Breast epithelium (tissue), 4 donors: ENCODE measurements around the gene CXCR6. TPM values are rescaled to one million over a fixed set of nuclear protein-coding genes. Genes with fewer than 3 reads are reported as not detected.

ENCODE experiments used
- DNase-seq, 2 donors: peaks; one replicate each; pipeline ENCODE4 v3.0.0-alpha.2; 2019; ENCODE audit warnings: low spot score in 2 of 2
- H3K27ac ChIP-seq, 2 donors: fragments of 200-600 bp; sonication (generic) in 1 of 2; one replicate each; pipeline ENCODE4 v1.5.1; 2016 to 2019; ENCODE audit warnings: mild to moderate bottlenecking in 1 of 2
- H3K27me3 ChIP-seq, 2 donors: fragments of 200-600 bp; sonication (generic) in 1 of 2; one replicate each; pipeline versions ENCODE4 v1.5.1 to v1.6.0; 2017 to 2019; ENCODE audit warnings: control low read depth in 1 of 2, mild to moderate bottlenecking in 1 of 2
- H3K36me3 ChIP-seq: fragments of 200-600 bp; one replicate; pipeline ENCODE4 v1.5.1; 2019
- H3K4me1 ChIP-seq, 2 donors: fragments of 200-600 bp; sonication (generic); one replicate each; pipeline ENCODE4 v1.5.1; 2016 to 2019; ENCODE audit warnings: control low read depth in 1 of 2
- H3K4me3 ChIP-seq, 3 donors: fragments of 200-600 bp; sonication (generic); 1 replicate in 2 of 3; 2 replicates in 1 of 3; pipeline ENCODE4 v1.5.1; 2016 to 2019; ENCODE audit warnings: mild to moderate bottlenecking in 3 of 3, moderate library complexity in 2 of 3
- H3K9me3 ChIP-seq, 2 donors: fragments of 200-600 bp; sonication (generic) in 1 of 2; one replicate each; pipeline ENCODE4 v1.5.1; 2016 to 2019; ENCODE audit warnings: control low read depth in 1 of 2
- POLR2A ChIP-seq: fragments of 450-650 bp; IDR thresholded peaks from one replicate; pipeline ENCODE4 v1.6.1; 2016; ENCODE audit warnings: antibody characterized with exemption, mild to moderate bottlenecking, moderate library complexity
- POLR2AphosphoS5 ChIP-seq, 3 donors: sonication (generic); formaldehyde crosslinking; IDR thresholded peaks; one replicate each; pipeline ENCODE4 v1.6.1; 2017; ENCODE audit warnings: antibody characterized with exemption in 3 of 3
- intact Hi-C: fragments of 100-400 bp; cut with DNase I; formaldehyde crosslinking; loops from one replicate; pipeline ENCODE4 v1.15.1; 2023; ENCODE audit warnings: low total_unique reads
- total RNA-seq, 3 donors: library from RNA; depleted of rRNA; stranded (reverse); fragments of >200 nt; gene quantifications; one replicate each; pipeline ENCODE4 v1.1.0, GENCODE V29; 2016
- TF ChIP-seq, protein P1 (sequence below), 3 donors: fragments of 450-650 bp; IDR thresholded peaks; one replicate each; pipeline ENCODE4 v1.5.1; 2016 to 2017; ENCODE audit warnings: antibody characterized with exemption in 3 of 3, mild to moderate bottlenecking in 3 of 3, moderate library complexity in 3 of 3

The CXCR6 gene
- total RNA-seq, 3 donors from 2014 or later = 0.64 to 4.5 (median 4.3) TPM

DNA sequence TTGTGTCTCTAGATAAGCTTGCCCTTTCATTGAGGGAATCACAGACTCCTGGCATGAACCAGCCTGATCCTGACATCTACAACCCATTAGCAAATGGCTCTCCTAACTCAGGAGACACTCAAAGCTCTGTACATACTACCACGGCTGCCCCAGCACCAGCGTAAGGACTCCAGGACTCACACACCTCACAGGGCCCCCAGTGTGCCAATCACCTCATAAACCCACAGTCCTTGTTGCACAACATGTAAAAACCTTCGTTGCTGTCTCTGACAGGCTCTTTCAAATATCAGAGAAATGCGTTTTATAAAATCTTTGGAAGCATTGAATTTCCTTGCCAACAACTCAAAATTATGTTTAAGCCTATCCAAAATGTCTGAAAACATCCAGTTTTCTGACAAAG, 45.1 kb downstream of the CXCR6 start:
- Histone ChIP-seq H3K36me3 (no peaks in the 10 kb centered on the region), H3K9me3 (no peaks in the 10 kb centered on the region), H3K4me1 (peaks cover 21 to 55% of the 10 kb centered on the region in 2 donors), H3K27me3 (no peaks in the 10 kb centered on the region), H3K4me3 (no peak overlapping the region), H3K27ac (peak overlapping the region; percentile 81)
- intact Hi-C loops = no loop called here
- DNase-seq = no peak
- TF ChIP-seq POLR2AphosphoS5 (IDR thresholded peaks at IDR 0.05) (no peak), POLR2A (no peak)
- TF ChIP-seq, protein P1, sequence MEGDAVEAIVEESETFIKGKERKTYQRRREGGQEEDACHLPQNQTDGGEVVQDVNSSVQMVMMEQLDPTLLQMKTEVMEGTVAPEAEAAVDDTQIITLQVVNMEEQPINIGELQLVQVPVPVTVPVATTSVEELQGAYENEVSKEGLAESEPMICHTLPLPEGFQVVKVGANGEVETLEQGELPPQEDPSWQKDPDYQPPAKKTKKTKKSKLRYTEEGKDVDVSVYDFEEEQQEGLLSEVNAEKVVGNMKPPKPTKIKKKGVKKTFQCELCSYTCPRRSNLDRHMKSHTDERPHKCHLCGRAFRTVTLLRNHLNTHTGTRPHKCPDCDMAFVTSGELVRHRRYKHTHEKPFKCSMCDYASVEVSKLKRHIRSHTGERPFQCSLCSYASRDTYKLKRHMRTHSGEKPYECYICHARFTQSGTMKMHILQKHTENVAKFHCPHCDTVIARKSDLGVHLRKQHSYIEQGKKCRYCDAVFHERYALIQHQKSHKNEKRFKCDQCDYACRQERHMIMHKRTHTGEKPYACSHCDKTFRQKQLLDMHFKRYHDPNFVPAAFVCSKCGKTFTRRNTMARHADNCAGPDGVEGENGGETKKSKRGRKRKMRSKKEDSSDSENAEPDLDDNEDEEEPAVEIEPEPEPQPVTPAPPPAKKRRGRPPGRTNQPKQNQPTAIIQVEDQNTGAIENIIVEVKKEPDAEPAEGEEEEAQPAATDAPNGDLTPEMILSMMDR (IDR thresholded peaks at IDR 0.05) = no peak

DNA sequence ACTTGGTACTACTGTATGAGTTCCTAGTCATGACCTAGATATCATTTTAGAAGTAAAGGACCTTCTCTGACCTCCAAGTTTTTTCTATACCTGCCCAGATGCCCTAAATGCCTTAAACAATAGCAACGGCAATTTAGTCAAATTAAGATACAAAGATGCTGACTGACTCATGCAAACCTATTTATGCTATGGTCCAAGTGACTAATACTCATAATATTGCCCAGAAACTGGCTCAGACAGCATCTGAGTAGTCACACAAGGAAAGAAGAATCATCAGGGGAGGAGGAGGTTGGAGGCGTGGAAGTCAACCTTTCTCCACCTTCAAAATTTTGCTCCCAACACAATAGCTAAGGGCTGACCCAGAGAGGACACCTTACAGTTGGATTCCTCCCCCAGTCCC, 45.5 kb downstream of the CXCR6 start:
- no peak overlapping the region for H3K4me3 ChIP-seq
- no peaks in the 10 kb centered on the region for H3K27me3 ChIP-seq
- peak overlapping the region; percentile 81 for H3K27ac ChIP-seq
- H3K9me3 ChIP-seq = no peaks in the 10 kb centered on the region
- no peaks in the 10 kb centered on the region for H3K36me3 ChIP-seq
- TF ChIP-seq, protein P1 (IDR thresholded peaks at IDR 0.05) = no peak
- no peak for TF ChIP-seq POLR2A
- TF ChIP-seq POLR2AphosphoS5 (IDR thresholded peaks at IDR 0.05) = no peak
- H3K4me1 ChIP-seq = peaks cover 21 to 54% of the 10 kb centered on the region in 2 donors
- DNase-seq = no peak
- intact Hi-C loops = no loop called here

- Histone ChIP-seq H3K4me3 (no peak overlapping the region), H3K9me3 (no peaks in the 10 kb centered on the region), H3K4me1 (peaks cover 17 to 44% of the 10 kb centered on the region in 2 donors), H3K27me3 (no peaks in the 10 kb centered on the region), H3K27ac (peak overlapping the region in 1 of 2 donors; percentile 81), H3K36me3 (no peaks in the 10 kb centered on the region)
- TF ChIP-seq POLR2A = no peak
- TF ChIP-seq, protein P1 (IDR thresholded peaks at IDR 0.05) = no peak
- no peak for TF ChIP-seq POLR2AphosphoS5 (IDR thresholded peaks at IDR 0.05)
- no peak for DNase-seq
- intact Hi-C loops = no loop called here
These were observed 46.9 kb downstream of the CXCR6 start for GRCh38 chr3:45990181-45990580.

DNA sequence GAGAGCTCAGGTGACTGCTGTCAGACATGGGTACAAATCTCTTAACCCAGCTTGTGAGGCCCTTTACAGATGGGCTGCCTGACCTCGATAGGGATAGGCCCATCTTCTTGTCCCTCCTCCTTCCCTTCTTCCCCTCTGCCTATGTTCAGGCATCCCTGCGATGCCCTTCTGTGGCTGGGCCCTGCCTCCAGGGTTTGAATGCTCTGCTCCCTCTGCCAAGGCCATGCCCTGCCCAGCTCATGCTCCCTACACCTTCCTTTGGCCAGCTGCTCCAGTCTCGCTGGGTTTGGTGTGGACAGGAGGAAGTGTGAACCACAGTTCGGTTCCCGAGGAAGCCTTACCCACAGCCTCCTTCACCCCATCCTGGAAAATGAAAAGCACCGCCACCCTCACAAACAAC, 48.1 kb downstream of the CXCR6 start:
- DNase-seq = no peak
- no peak for TF ChIP-seq POLR2A
- TF ChIP-seq, protein P1 (IDR thresholded peaks at IDR 0.05) = no peak
- TF ChIP-seq POLR2AphosphoS5 (IDR thresholded peaks at IDR 0.05) = no peak
- intact Hi-C loops = no loop called here
- H3K27ac ChIP-seq = peak overlapping the region in 1 of 2 donors; percentile 33
- H3K9me3 ChIP-seq = no peaks in the 10 kb centered on the region
- no peaks in the 10 kb centered on the region for H3K36me3 ChIP-seq
- no peaks in the 10 kb centered on the region for H3K27me3 ChIP-seq
- H3K4me1 ChIP-seq = peaks cover 15 to 37% of the 10 kb centered on the region in 2 donors
- no peak overlapping the region for H3K4me3 ChIP-seq

- intact Hi-C loops = no loop called here
- H3K27me3 ChIP-seq = no peaks in the 10 kb centered on the region
- TF ChIP-seq, protein P1 (IDR thresholded peaks at IDR 0.05) = no peak
- no peak for TF ChIP-seq POLR2A
- no peaks in the 10 kb centered on the region for H3K36me3 ChIP-seq
- H3K9me3 ChIP-seq = no peaks in the 10 kb centered on the region
- H3K4me1 ChIP-seq = peaks cover 11 to 32% of the 10 kb centered on the region in 2 donors
- DNase-seq = no peak
- H3K27ac ChIP-seq = peak overlapping the region in 1 of 2 donors; percentile 29
- no peak overlapping the region for H3K4me3 ChIP-seq
These were observed 49.0 kb downstream of the CXCR6 start for GRCh38 chr3:45992133-45992729.
